Measurements from ENCODE around the gene GSTO2. TPM values are rescaled to one million over a fixed set of nuclear protein-coding genes. Genes with fewer than 3 reads are reported as not detected.

GSTO2 gene
- total RNA-seq, 2 experiments from 2014 or later, result 0.81 to 1.3 TPM

- H3K27me3 Mint-ChIP-seq, result peaks cover 5% of the 10 kb centered on the region
- ChIA-PET CTCF (interaction anchor here (0.6 to 3.3 kb wide), 14 partner anchors 8 to 367 kb away, joined by 3 to 21 read pairs (median 4); partner anchors contain the start of genes CFAP43 and CFAP58), POLR2A (no interaction called here)
- no peaks in the 10 kb centered on the region for H3K9me3 Mint-ChIP-seq
- peaks cover 55% of the 10 kb centered on the region for H3K4me1 Mint-ChIP-seq
- DNase-seq, result no peak
- H3K36me3 Mint-ChIP-seq (ENCODE audit: low read depth), result peaks cover 34% of the 10 kb centered on the region
- peak overlapping the region; percentile 89 for H3K4me3 Mint-ChIP-seq
- H3K27ac Mint-ChIP-seq, result peak overlapping the region; percentile 96
Measured at GRCh38 chr10:104255311-104255981, 13.5 kb upstream of the GSTO2 start.

- ChIA-PET CTCF (interaction anchor here (0.9 to 2.8 kb wide), 4 partner anchors 8 to 94 kb away, joined by 4 to 16 read pairs (median 6); no protein-coding TSS in a partner anchor), POLR2A (no interaction called here)
- no peaks in the 10 kb centered on the region for H3K27me3 Mint-ChIP-seq
- H3K36me3 Mint-ChIP-seq (ENCODE audit: low read depth), result peaks cover 44% of the 10 kb centered on the region
- peaks cover 65% of the 10 kb centered on the region for H3K4me1 Mint-ChIP-seq
- peak overlapping the region; percentile 96 for H3K27ac Mint-ChIP-seq
- no peaks in the 10 kb centered on the region for H3K9me3 Mint-ChIP-seq
- peak overlapping the region; percentile 89 for H3K4me3 Mint-ChIP-seq
- DNase-seq, result no peak
Measured at GRCh38 chr10:104256335-104256961, 12.5 kb upstream of the GSTO2 start.

- peaks cover 51% of the 10 kb centered on the region for H3K36me3 Mint-ChIP-seq (ENCODE audit: low read depth)
- no peak for DNase-seq
- POLR2A ChIA-PET, result no interaction called here
- H3K4me1 Mint-ChIP-seq, result peaks cover 71% of the 10 kb centered on the region
- H3K27me3 Mint-ChIP-seq, result no peaks in the 10 kb centered on the region
- H3K27ac Mint-ChIP-seq, result no peak overlapping the region
- no peaks in the 10 kb centered on the region for H3K9me3 Mint-ChIP-seq
- peak overlapping the region; percentile 23 for H3K4me3 Mint-ChIP-seq
- CTCF ChIA-PET, result interaction anchor here (1.0 to 2.8 kb wide), 4 partner anchors 9 to 78 kb away, joined by 3 to 16 read pairs (median 6); no protein-coding TSS in a partner anchor
Measured at GRCh38 chr10:104257235-104257634, 11.7 kb upstream of the GSTO2 start.

GRCh38 chr10:104258209-104258608 is 10.8 kb upstream of the GSTO2 start:
- POLR2A ChIA-PET, result no interaction called here
- peaks cover 72% of the 10 kb centered on the region for H3K4me1 Mint-ChIP-seq

GRCh38 chr10:104259456-104259855 is 9.5 kb upstream of the GSTO2 start:
- POLR2A ChIA-PET, result no interaction called here
- CTCF ChIA-PET, result interaction anchor here (0.9 to 1.1 kb wide), 2 partner anchors 15 to 17 kb away, joined by 3 to 6 read pairs; no protein-coding TSS in a partner anchor
- no peak overlapping the region for H3K27ac Mint-ChIP-seq

More at GRCh38 chr10:104258209-104258608, 10.8 kb upstream of the GSTO2 start:
- CTCF ChIA-PET, result interaction anchor here (2.7 to 2.8 kb wide), 2 partner anchors 10 to 16 kb away, joined by 8 to 16 read pairs; no protein-coding TSS in a partner anchor
- Mint-ChIP-seq H3K27me3 (no peaks in the 10 kb centered on the region), H3K27ac (no peak overlapping the region), H3K4me3 (no peak overlapping the region), H3K36me3 (ENCODE audit: low read depth) (peaks cover 56% of the 10 kb centered on the region), H3K9me3 (no peaks in the 10 kb centered on the region)
- no peak for DNase-seq

GRCh38 chr10:104259999-104260774 is 8.8 kb upstream of the GSTO2 start:
- H3K27ac Mint-ChIP-seq, result peak overlapping the region; percentile 84
- ChIA-PET POLR2A (no interaction called here), CTCF (interaction anchor here (0.9 to 1.1 kb wide), 2 partner anchors 15 to 16 kb away, joined by 3 to 6 read pairs; no protein-coding TSS in a partner anchor)
- no peak for DNase-seq
- no peaks in the 10 kb centered on the region for H3K9me3 Mint-ChIP-seq
- H3K4me3 Mint-ChIP-seq, result no peak overlapping the region
- peaks cover 65% of the 10 kb centered on the region for H3K36me3 Mint-ChIP-seq (ENCODE audit: low read depth)
- no peaks in the 10 kb centered on the region for H3K27me3 Mint-ChIP-seq
- H3K4me1 Mint-ChIP-seq, result peaks cover 71% of the 10 kb centered on the region

More at GRCh38 chr10:104259456-104259855, 9.5 kb upstream of the GSTO2 start:
- no peak overlapping the region for H3K4me3 Mint-ChIP-seq
- no peaks in the 10 kb centered on the region for H3K27me3 Mint-ChIP-seq
- peaks cover 69% of the 10 kb centered on the region for H3K4me1 Mint-ChIP-seq
- DNase-seq, result no peak
- no peaks in the 10 kb centered on the region for H3K9me3 Mint-ChIP-seq
- peaks cover 64% of the 10 kb centered on the region for H3K36me3 Mint-ChIP-seq (ENCODE audit: low read depth)

- CTCF ChIA-PET, result no interaction called here
- POLR2A ChIA-PET, result no interaction called here
- peaks cover 73% of the 10 kb centered on the region for H3K4me1 Mint-ChIP-seq
Measured at GRCh38 chr10:104260775-104261115, 8.2 kb upstream of the GSTO2 start.

GRCh38 chr10:104262055-104262454 is 6.9 kb upstream of the GSTO2 start:
- no peaks in the 10 kb centered on the region for H3K27me3 Mint-ChIP-seq
- POLR2A ChIA-PET, result no interaction called here
- H3K36me3 Mint-ChIP-seq (ENCODE audit: low read depth), result peaks cover 75% of the 10 kb centered on the region
- H3K9me3 Mint-ChIP-seq, result no peaks in the 10 kb centered on the region
- no peak for DNase-seq
- H3K4me1 Mint-ChIP-seq, result peaks cover 72% of the 10 kb centered on the region
- no peak overlapping the region for H3K27ac Mint-ChIP-seq
- CTCF ChIA-PET, result interaction anchor here (1.0 to 1.1 kb wide), 2 partner anchors 9 to 374 kb away, joined by 3 read pairs; no protein-coding TSS in a partner anchor
- H3K4me3 Mint-ChIP-seq, result no peak overlapping the region

More at GRCh38 chr10:104260775-104261115, 8.2 kb upstream of the GSTO2 start:
- Mint-ChIP-seq H3K27me3 (no peaks in the 10 kb centered on the region), H3K4me3 (peak overlapping the region; percentile 0), H3K27ac (peak overlapping the region; percentile 84), H3K36me3 (ENCODE audit: low read depth) (peaks cover 68% of the 10 kb centered on the region), H3K9me3 (no peaks in the 10 kb centered on the region)
- no peak for DNase-seq

GRCh38 chr10:104264783-104265182 is 4.2 kb upstream of the GSTO2 start:
- H3K4me3 Mint-ChIP-seq, result no peak overlapping the region
- POLR2A ChIA-PET, result no interaction called here
- H3K36me3 Mint-ChIP-seq (ENCODE audit: low read depth), result peaks cover 73% of the 10 kb centered on the region
- H3K9me3 Mint-ChIP-seq, result no peaks in the 10 kb centered on the region
- no peak overlapping the region for H3K27ac Mint-ChIP-seq
- CTCF ChIA-PET, result interaction anchor here (2.3 kb wide), 1 partner anchor 10 kb away, joined by 12 read pairs; no protein-coding TSS in a partner anchor
- peaks cover 67% of the 10 kb centered on the region for H3K4me1 Mint-ChIP-seq
- no peaks in the 10 kb centered on the region for H3K27me3 Mint-ChIP-seq
- no peak for DNase-seq

GRCh38 chr10:104267721-104268404 is 1.1 kb upstream of the GSTO2 start:
- H3K4me3 Mint-ChIP-seq, result peak overlapping the region; percentile 91
- ChIA-PET CTCF (interaction anchor here (1.2 kb wide), 2 partner anchors 11 to 14 kb away, joined by 4 to 5 read pairs; no protein-coding TSS in a partner anchor), POLR2A (no interaction called here)
- no peaks in the 10 kb centered on the region for H3K9me3 Mint-ChIP-seq
- peak overlapping the region; percentile 97 for H3K27ac Mint-ChIP-seq
- DNase-seq, result no peak
- H3K4me1 Mint-ChIP-seq, result peaks cover 42% of the 10 kb centered on the region
- peaks cover 44% of the 10 kb centered on the region for H3K36me3 Mint-ChIP-seq (ENCODE audit: low read depth)
- peaks cover 2% of the 10 kb centered on the region for H3K27me3 Mint-ChIP-seq

- ChIA-PET CTCF (no interaction called here), POLR2A (no interaction called here)
- H3K4me3 Mint-ChIP-seq, result peak overlapping the region; percentile 91
- no peaks in the 10 kb centered on the region for H3K9me3 Mint-ChIP-seq
- peak overlapping the region; percentile 97 for H3K27ac Mint-ChIP-seq
- H3K36me3 Mint-ChIP-seq (ENCODE audit: low read depth), result peaks cover 44% of the 10 kb centered on the region
- peaks cover 2% of the 10 kb centered on the region for H3K27me3 Mint-ChIP-seq
- H3K4me1 Mint-ChIP-seq, result peaks cover 42% of the 10 kb centered on the region
- no peak for DNase-seq
Measured at GRCh38 chr10:104268405-104268712, 625 bp upstream of the GSTO2 start.

GRCh38 chr10:104273286-104273685 is 4.3 kb downstream of the GSTO2 start:
- peaks cover 9% of the 10 kb centered on the region for H3K27me3 Mint-ChIP-seq
- H3K27ac Mint-ChIP-seq, result no peak overlapping the region
- no peak for DNase-seq
- ChIA-PET POLR2A (no interaction called here), CTCF (interaction anchor here (1.1 to 7.9 kb wide), 10 partner anchors 10 to 79 kb away, joined by 3 to 82 read pairs (median 14); partner anchors contain the start of genes CFAP58, GSTO1 and ITPRIP)
- peaks cover 6% of the 10 kb centered on the region for H3K36me3 Mint-ChIP-seq (ENCODE audit: low read depth)
- H3K4me3 Mint-ChIP-seq, result no peak overlapping the region
- no peaks in the 10 kb centered on the region for H3K9me3 Mint-ChIP-seq
- peaks cover 6% of the 10 kb centered on the region for H3K4me1 Mint-ChIP-seq
